ENCODE data around the gene MAN1A1.

DNA sequence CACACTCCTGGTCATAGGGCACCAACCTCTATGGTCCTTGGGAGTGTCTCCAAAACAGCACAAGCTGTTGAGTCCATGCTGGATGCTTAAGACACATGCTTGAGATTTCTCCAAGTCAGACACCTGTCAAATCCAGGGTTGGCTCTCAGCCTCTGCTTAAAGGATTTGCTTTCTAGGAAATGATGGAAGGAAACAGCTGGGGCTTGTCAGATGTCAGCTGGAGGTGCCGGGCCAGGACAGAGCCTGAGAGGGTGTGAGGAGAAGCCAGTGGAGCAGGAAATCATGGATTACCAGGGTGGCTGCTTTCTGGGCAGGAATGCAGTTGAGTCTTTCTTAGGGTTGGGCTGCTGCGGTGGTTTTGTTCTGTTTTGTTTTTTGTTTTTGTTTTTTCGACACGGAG is 188.1 kb downstream of the MAN1A1 start:
- TF ChIP-seq POLR2A (IDR thresholded peaks at IDR 0.05; ENCODE audit: low read length) (no peak), GATA1 (IDR thresholded peaks at IDR 0.05; ENCODE audit: low read depth, low read length) (no peak)

Measured in erythroblast (primary cell).